OCI-LY3 (cell line): ENCODE results near the gene COPRS.

Source experiments
- H2AFZ ChIP-seq: fragments of 200-600, 300-600 bp; shearing (Covaris generic); 2 replicates; pipeline ENCODE4 v1.6.0; 2014; ENCODE audit warnings: antibody characterized with exemption, low read depth, low read length
- H3K27ac ChIP-seq: fragments of 200-600, 300-600 bp; sonication (generic); 2 replicates; pipeline ENCODE4 v1.5.1; 2014; ENCODE audit warnings: mild to moderate bottlenecking, low read length, moderate library complexity, mixed read lengths
- H3K27me3 ChIP-seq: fragments of 200-600, 300-600 bp; sonication (generic); 2 replicates; pipeline ENCODE4 v1.6.1; 2014; ENCODE audit warnings: low read depth, low read length, mixed read lengths
- H3K36me3 ChIP-seq: fragments of 200-600, 300-600 bp; sonication (generic); replicated peaks from 2 replicates; pipeline ENCODE3; 2014; ENCODE audit warnings: low read depth, low read length, mixed read lengths
- H3K4me1 ChIP-seq: fragments of 300-600, 200-600 bp; sonication (generic); 2 replicates; pipeline ENCODE4 v1.6.1; 2014; ENCODE audit warnings: low read length, mixed read lengths
- H3K4me2 ChIP-seq: fragments of 200-600, 300-600 bp; sonication (generic); 2 replicates; pipeline ENCODE4 v1.6.1; 2014; ENCODE audit warnings: low read length, mixed read lengths
- H3K4me3 ChIP-seq: fragments of 300-600, 200-600 bp; sonication (generic); 2 replicates; pipeline ENCODE4 v1.5.1; 2014; ENCODE audit warnings: antibody characterized with exemption, mild to moderate bottlenecking, low read length, moderate library complexity
- H3K79me2 ChIP-seq: fragments of 300-600, 200-600 bp; shearing (Covaris generic); 2 replicates; pipeline ENCODE4 v1.6.1; 2014; ENCODE audit warnings: mild to moderate bottlenecking, low read length, mixed read lengths
- H3K9ac ChIP-seq: fragments of 300-600, 200-600 bp; shearing (Covaris generic); 2 replicates; pipeline ENCODE4 v1.6.0; 2014; ENCODE audit warnings: mild to moderate bottlenecking, low read length, moderate library complexity
- H3K9me3 ChIP-seq: fragments of 200-600, 300-600 bp; shearing (Covaris generic); 2 replicates; pipeline ENCODE4 v1.6.1; 2014; ENCODE audit warnings: low read length, mixed read lengths; ENCODE audit not compliant: insufficient read depth
- H4K20me1 ChIP-seq: fragments of 200-600, 300-600 bp; sonication (generic); 2 replicates; pipeline ENCODE4 v1.6.1; 2016; ENCODE audit warnings: low read length, mixed read lengths; ENCODE audit not compliant: insufficient read depth
- EZH2phosphoT487 ChIP-seq: fragments of 200-600 bp; shearing (Covaris generic); IDR thresholded peaks from 2 replicates; pipeline ENCODE4 v1.6.1; 2018; ENCODE audit warnings: antibody characterized with exemption, mixed run types, low read depth
- TF ChIP-seq, protein P1 (sequence below): fragments of 200-600, 300-600 bp; sonication (generic); IDR thresholded peaks from 2 replicates; pipeline ENCODE4 v1.5.1; 2014; ENCODE audit warnings: antibody characterized with exemption, low read length, low read depth

COPRS gene

DNA sequence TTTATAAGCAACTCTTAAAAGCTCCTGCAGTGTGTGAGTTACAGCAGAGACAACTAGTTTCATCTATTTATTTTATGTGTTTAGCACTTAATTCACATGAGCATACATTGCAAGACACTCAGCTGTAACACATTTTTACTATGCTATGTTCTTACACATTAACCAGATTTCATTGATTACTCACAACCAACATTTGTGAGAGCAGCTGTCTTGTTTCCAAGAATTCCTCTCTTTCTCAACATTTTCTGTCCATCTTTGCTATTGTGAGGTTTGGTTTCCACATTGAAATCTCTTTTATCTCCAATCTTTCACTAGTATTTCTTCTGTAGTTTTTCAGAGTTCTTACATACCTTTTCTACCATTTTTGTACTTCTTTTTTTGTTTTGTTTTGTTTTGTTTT is 51.2 kb downstream of the COPRS start:
- no peak overlapping the region for H3K4me3 ChIP-seq
- H3K27me3 ChIP-seq = no peaks in the 10 kb centered on the region
- H3K36me3 ChIP-seq = no peaks in the 10 kb centered on the region
- no peak overlapping the region for H2AFZ ChIP-seq
- no peaks in the 10 kb centered on the region for H4K20me1 ChIP-seq
- no peak overlapping the region for H3K4me2 ChIP-seq
- TF ChIP-seq, protein P1, sequence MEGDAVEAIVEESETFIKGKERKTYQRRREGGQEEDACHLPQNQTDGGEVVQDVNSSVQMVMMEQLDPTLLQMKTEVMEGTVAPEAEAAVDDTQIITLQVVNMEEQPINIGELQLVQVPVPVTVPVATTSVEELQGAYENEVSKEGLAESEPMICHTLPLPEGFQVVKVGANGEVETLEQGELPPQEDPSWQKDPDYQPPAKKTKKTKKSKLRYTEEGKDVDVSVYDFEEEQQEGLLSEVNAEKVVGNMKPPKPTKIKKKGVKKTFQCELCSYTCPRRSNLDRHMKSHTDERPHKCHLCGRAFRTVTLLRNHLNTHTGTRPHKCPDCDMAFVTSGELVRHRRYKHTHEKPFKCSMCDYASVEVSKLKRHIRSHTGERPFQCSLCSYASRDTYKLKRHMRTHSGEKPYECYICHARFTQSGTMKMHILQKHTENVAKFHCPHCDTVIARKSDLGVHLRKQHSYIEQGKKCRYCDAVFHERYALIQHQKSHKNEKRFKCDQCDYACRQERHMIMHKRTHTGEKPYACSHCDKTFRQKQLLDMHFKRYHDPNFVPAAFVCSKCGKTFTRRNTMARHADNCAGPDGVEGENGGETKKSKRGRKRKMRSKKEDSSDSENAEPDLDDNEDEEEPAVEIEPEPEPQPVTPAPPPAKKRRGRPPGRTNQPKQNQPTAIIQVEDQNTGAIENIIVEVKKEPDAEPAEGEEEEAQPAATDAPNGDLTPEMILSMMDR = no peak
- TF ChIP-seq EZH2phosphoT487 = no peak
- H3K79me2 ChIP-seq = no peaks in the 10 kb centered on the region
- H3K9ac ChIP-seq = no peak overlapping the region
- H3K4me1 ChIP-seq = peaks cover 22% of the 10 kb centered on the region
- no peaks in the 10 kb centered on the region for H3K9me3 ChIP-seq
- no peak overlapping the region for H3K27ac ChIP-seq

DNA sequence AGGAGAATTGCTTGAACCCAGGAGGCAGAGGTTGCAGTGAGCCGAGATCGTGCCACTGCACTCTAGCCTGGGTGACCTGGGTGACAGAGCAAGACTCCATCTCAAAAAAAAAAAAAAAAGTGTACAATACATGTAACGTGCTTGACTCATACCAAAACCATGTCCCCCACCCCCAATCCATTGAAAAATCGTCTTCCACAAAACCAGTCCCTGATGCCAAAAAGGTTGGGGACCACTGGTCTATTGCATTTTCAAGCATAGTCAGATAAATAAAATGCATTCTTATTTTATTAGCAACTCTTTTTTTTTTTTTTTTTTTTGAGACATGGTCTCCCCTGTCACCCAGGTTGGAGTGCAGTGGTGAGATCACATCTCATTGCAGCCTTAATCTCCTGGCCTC is 52.1 kb downstream of the COPRS start:
- Histone ChIP-seq H3K27me3 (no peaks in the 10 kb centered on the region), H2AFZ (no peak overlapping the region), H3K27ac (no peak overlapping the region), H3K4me2 (no peak overlapping the region), H3K79me2 (no peaks in the 10 kb centered on the region), H3K9ac (no peak overlapping the region), H4K20me1 (no peaks in the 10 kb centered on the region), H3K4me1 (peaks cover 26% of the 10 kb centered on the region), H3K4me3 (no peak overlapping the region), H3K36me3 (no peaks in the 10 kb centered on the region), H3K9me3 (no peaks in the 10 kb centered on the region)
- TF ChIP-seq, protein P1 = no peak
- TF ChIP-seq EZH2phosphoT487 = no peak

DNA sequence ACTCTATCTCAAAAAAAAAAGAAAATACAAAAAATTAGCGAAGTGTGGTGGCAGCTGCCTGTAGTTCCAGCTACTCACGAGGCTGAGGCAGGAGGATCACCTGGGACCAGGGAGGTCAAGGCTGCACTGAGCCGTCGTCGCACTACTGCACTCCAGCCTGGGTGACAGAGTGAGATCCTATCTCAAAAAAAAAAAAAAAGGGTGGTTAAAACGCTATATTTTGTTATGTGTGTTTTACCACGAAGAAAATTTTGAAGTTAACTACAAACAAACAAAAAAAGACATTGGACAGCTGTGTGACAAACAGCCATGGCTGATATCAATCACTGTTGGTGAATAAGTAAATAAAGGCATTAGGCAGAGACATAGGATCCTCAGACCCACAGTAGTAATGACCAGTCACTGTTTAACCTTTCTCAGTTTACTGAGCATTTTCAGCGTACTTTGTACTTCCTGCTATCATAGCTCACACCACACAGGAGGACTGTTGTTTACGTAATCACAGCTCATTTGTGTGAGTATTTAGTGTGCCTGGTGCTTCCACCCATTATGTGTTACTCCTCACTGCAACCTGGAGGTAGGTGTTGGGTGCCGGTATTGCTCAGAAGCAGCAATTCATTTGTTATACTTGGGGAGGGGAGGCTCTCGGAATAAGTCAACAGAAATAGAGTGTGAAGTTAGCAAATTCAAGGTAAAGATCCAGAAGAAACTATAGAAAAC is 55.4 kb downstream of the COPRS start:
- Histone ChIP-seq H3K36me3 (no peaks in the 10 kb centered on the region), H3K4me3 (no peak overlapping the region), H3K9me3 (no peaks in the 10 kb centered on the region), H2AFZ (no peak overlapping the region), H3K4me1 (peaks cover 18% of the 10 kb centered on the region), H3K4me2 (no peak overlapping the region), H3K27ac (no peak overlapping the region), H3K27me3 (no peaks in the 10 kb centered on the region), H3K79me2 (no peaks in the 10 kb centered on the region), H3K9ac (no peak overlapping the region), H4K20me1 (no peaks in the 10 kb centered on the region)
- TF ChIP-seq, protein P1 = no peak
- no peak for TF ChIP-seq EZH2phosphoT487

DNA sequence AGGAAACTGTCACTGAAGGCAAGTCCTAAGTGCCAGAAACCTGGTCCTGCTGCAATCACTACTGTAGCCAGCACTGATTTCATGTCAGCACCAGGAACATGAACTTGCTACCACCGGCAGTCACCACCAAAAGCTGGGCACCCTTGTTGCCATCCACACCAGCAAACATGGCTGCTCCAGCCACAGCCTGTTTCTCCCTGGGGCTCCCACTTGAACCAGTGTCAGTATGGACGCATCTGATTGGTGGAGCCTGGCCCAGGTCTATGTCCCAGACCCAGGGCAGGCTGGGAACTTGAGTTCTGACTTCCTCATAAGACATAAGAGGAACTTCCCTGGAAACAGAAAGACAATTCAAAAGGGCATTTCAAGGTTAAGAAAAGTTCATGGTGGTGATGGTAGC is 56.5 kb downstream of the COPRS start:
- TF ChIP-seq EZH2phosphoT487 = no peak
- TF ChIP-seq, protein P1 = no peak
- H4K20me1 ChIP-seq = no peaks in the 10 kb centered on the region
- H3K9ac ChIP-seq = no peak overlapping the region
- H3K36me3 ChIP-seq = no peaks in the 10 kb centered on the region
- no peaks in the 10 kb centered on the region for H3K9me3 ChIP-seq
- peak overlapping the region; percentile 68; the same call in 1 of the 2 replicates for H2AFZ ChIP-seq
- H3K4me1 ChIP-seq = peaks cover 18% of the 10 kb centered on the region
- H3K4me3 ChIP-seq = no peak overlapping the region
- H3K79me2 ChIP-seq = no peaks in the 10 kb centered on the region
- H3K27me3 ChIP-seq = no peaks in the 10 kb centered on the region
- H3K27ac ChIP-seq = no peak overlapping the region
- H3K4me2 ChIP-seq = no peak overlapping the region
